IMR-90 (cell line): ENCODE data around the gene SLC30A9. TPM values are rescaled to one million over a fixed set of nuclear protein-coding genes. Genes with fewer than 3 reads are reported as not detected.

ENCODE experiments used
- ATAC-seq: fragments of 200-7000 bp; cut with Tn5 transposase; 2 replicates; pipeline ENCODE4 v1.9.1; 2020; ENCODE audit warnings: low read depth, mild to moderate bottlenecking, moderate library complexity
- BruUV-seq: library from RNA; stranded (reverse); fragments of 400-500 nt; replicated peaks from 2 replicates; lab custom pipeline; 2021; lab: Mats Ljungman, UMichigan
- CTCF ChIA-PET: fragments of 300-600 bp; formaldehyde crosslinking; extraction: SDS; loops from one replicate; lab custom pipeline; 2021; ENCODE audit warnings: antibody characterized with exemption; lab: Yijun Ruan, JAX
- POLR2A ChIA-PET: fragments of 300-600 bp; sonication (Branson Sonifier 250); formaldehyde crosslinking; loops from one replicate; lab custom pipeline; 2022; ENCODE audit warnings: antibody characterized with exemption; ENCODE audit not compliant: unreplicated experiment; lab: Charles Lee
- DNase-seq: peaks from one replicate; pipeline ENCODE4 v3.0.0; 2013
- H2AFZ ChIP-seq: replicated peaks from 2 replicates; pipeline ENCODE3; 2013; ENCODE audit warnings: low read length, mild to moderate bottlenecking; ENCODE audit not compliant: poor library complexity
- H2AK5ac ChIP-seq: 2 replicates; pipeline ENCODE4 v1.6.1; 2013; ENCODE audit warnings: low read depth, low read length, inconsistent platforms
- H2AK9ac ChIP-seq: replicated peaks from 2 replicates; pipeline ENCODE3; 2013; ENCODE audit warnings: mild to moderate bottlenecking, low read depth, low read length, moderate library complexity; ENCODE audit not compliant: poor library complexity
- H2BK120ac ChIP-seq: 2 replicates; pipeline ENCODE4 v1.6.1; 2013; ENCODE audit warnings: low read depth, low read length, inconsistent platforms
- H2BK15ac ChIP-seq: 3 replicates; pipeline ENCODE4 v1.6.1; 2013; ENCODE audit warnings: low read depth, low read length, inconsistent platforms
- H2BK20ac ChIP-seq: 2 replicates; pipeline ENCODE4 v1.6.1; 2013; ENCODE audit warnings: low read depth, mild to moderate bottlenecking, inconsistent platforms, low read length, moderate library complexity
- H2BK5ac ChIP-seq: 2 replicates; pipeline ENCODE4 v1.6.1; 2013; ENCODE audit warnings: mild to moderate bottlenecking, low read depth, low read length, inconsistent platforms; ENCODE audit not compliant: poor library complexity, severe bottlenecking
- H3K14ac ChIP-seq: replicated peaks from 2 replicates; pipeline ENCODE4 v1.6.1; 2013; ENCODE audit warnings: low read depth, low read length, inconsistent platforms
- H3K18ac ChIP-seq: 2 replicates; pipeline ENCODE4 v1.6.1; 2013; ENCODE audit warnings: low read depth, low read length, control low read depth
- H3K23ac ChIP-seq: 2 replicates; pipeline ENCODE4 v1.6.1; 2013; ENCODE audit warnings: low read depth, low read length, inconsistent platforms
- H3K27ac ChIP-seq: 2 replicates; pipeline ENCODE4 v1.5.1; 2013; ENCODE audit warnings: mild to moderate bottlenecking, control low read depth, low read length; ENCODE audit not compliant: insufficient read depth
- H3K27me3 ChIP-seq: 2 replicates; pipeline ENCODE4 v1.6.1; 2013; ENCODE audit warnings: low read length; ENCODE audit not compliant: control insufficient read depth, insufficient read depth
- H3K36me3 ChIP-seq: 2 replicates; pipeline ENCODE4 v1.6.1; 2013; ENCODE audit warnings: low read length, mixed read lengths; ENCODE audit not compliant: control insufficient read depth, insufficient read depth
- H3K4ac ChIP-seq: 2 replicates; pipeline ENCODE4 v1.6.1; 2013; ENCODE audit warnings: low read depth, low read length, inconsistent platforms
- H3K4me1 ChIP-seq: 2 replicates; pipeline ENCODE4 v1.6.1; 2013; ENCODE audit warnings: low read length, mixed read lengths; ENCODE audit not compliant: control insufficient read depth, insufficient read depth
- H3K4me2 ChIP-seq: 2 replicates; pipeline ENCODE4 v1.6.1; 2013; ENCODE audit warnings: low read depth, mild to moderate bottlenecking, control low read depth, low read length, moderate library complexity
- H3K4me3 ChIP-seq: 2 replicates; pipeline ENCODE4 v1.5.1; 2013; ENCODE audit warnings: low read depth, mild to moderate bottlenecking, control low read depth, low read length, moderate library complexity; ENCODE audit not compliant: insufficient read depth
- H3K56ac ChIP-seq: 2 replicates; pipeline ENCODE4 v1.6.1; 2013; ENCODE audit warnings: low read length, inconsistent platforms; ENCODE audit not compliant: insufficient read depth; ENCODE audit errors: extremely low read depth
- H3K79me1 ChIP-seq, 2 experiments: 2 replicates each; pipeline ENCODE4 v1.6.1; 2013; ENCODE audit warnings: low read length in 2 of 2, inconsistent platforms in 1 of 2, low read depth in 1 of 2
- H3K9ac ChIP-seq: 2 replicates; pipeline ENCODE4 v1.6.1; 2013; ENCODE audit warnings: low read depth, low read length, control low read depth
- H3K9me1 ChIP-seq: 2 replicates; pipeline ENCODE4 v1.6.1; 2013; ENCODE audit warnings: low read length, inconsistent platforms; ENCODE audit not compliant: insufficient read depth
- H3K9me3 ChIP-seq: 2 replicates; pipeline ENCODE4 v1.6.1; 2013; ENCODE audit warnings: low read length; ENCODE audit not compliant: control insufficient read depth, insufficient read depth
- H4K20me1 ChIP-seq: 2 replicates; pipeline ENCODE4 v1.6.1; 2013; ENCODE audit warnings: low read length, inconsistent platforms; ENCODE audit not compliant: insufficient read depth
- H4K5ac ChIP-seq: 2 replicates; pipeline ENCODE4 v1.6.1; 2013; ENCODE audit warnings: mild to moderate bottlenecking, low read depth, low read length, control low read depth
- H4K8ac ChIP-seq, 2 experiments: 2 replicates each; pipeline ENCODE4 v1.6.1; 2013; ENCODE audit warnings: low read depth in 2 of 2, low read length in 2 of 2, control low read depth in 1 of 2, inconsistent platforms in 1 of 2
- H4K91ac ChIP-seq: 2 replicates; pipeline ENCODE4 v1.6.1; 2013; ENCODE audit warnings: low read depth, low read length, inconsistent platforms; ENCODE audit not compliant: insufficient read depth
- FOS ChIP-seq: fragments of 150-350 bp; IDR thresholded peaks from 2 replicates; pipeline ENCODE4 v1.6.1; 2016; ENCODE audit warnings: low read depth, low read length
- MAFK ChIP-seq: IDR thresholded peaks from 2 replicates; pipeline ENCODE4 v1.6.1; 2012; ENCODE audit warnings: low read depth, low read length, improper control_type of control experiment
- MXI1 ChIP-seq: IDR thresholded peaks from 2 replicates; pipeline ENCODE4 v1.6.1; 2012; ENCODE audit warnings: low read depth, mild to moderate bottlenecking, low read length, moderate library complexity, borderline replicate concordance
- NFE2L2 ChIP-seq: fragments of 150-350 bp; IDR thresholded peaks from 2 replicates; pipeline ENCODE4 v1.6.1; 2016; ENCODE audit warnings: low read depth, mild to moderate bottlenecking, low read length
- USF2 ChIP-seq: fragments of 150-350 bp; IDR thresholded peaks from 2 replicates; pipeline ENCODE4 v1.6.1; 2017; ENCODE audit warnings: mild to moderate bottlenecking, antibody characterized with exemption, low read length, low read depth
- WGBS, 2 experiments: methylation state at CpG; one replicate each; pipeline versions ENCODE4 v1.1.5 to v1.1.7; 2013; ENCODE audit warnings: missing lambda C conversion rate in 2 of 2; ENCODE audit not compliant: insufficient read length in 1 of 2; ENCODE audit errors: extremely low coverage in 2 of 2; 5-methylcytosine and 5-hydroxymethylcytosine counted together
- dilution Hi-C: fragments of 300-500 bp; cut with HindIII; formaldehyde crosslinking; loops from one replicate; pipeline ENCODE4 v1.14.3; 2018; ENCODE audit warnings: low sequenced_read_pairs; ENCODE audit not compliant: unreplicated experiment
- in situ Hi-C: fragments of 300-500 bp; cut with MboI; formaldehyde crosslinking; loops from 3 replicates; pipeline ENCODE4 v1.14.3; 2019; ENCODE audit warnings: low sequenced_read_pairs, inconsistent platforms, mixed read lengths
- intact Hi-C: fragments of 100-400 bp; cut with micrococcal nuclease; formaldehyde crosslinking; loops from 2 replicates; pipeline ENCODE4 v1.10.0; 2022
- polyA plus RNA-seq, 3 experiments: library from polyadenylated mRNA; depleted of rRNA; stranded (reverse); fragments of >200 nt; gene quantifications; 2 replicates each; pipeline ENCODE4 v1.2.3, GENCODE V29; 2012; ENCODE audit warnings: low replicate concordance in 1 of 3
- total RNA-seq: library from RNA; depleted of rRNA; stranded (reverse); fragments of >200 nt; gene quantifications from 2 replicates; pipeline ENCODE4 v1.2.3, GENCODE V29; 2012

SLC30A9 gene
- total and polyA plus RNA-seq, 2 of the 4 experiments (the other 2 are of a cell fraction): 32.0 to 72.6 TPM

GRCh38 chr4:41985151-41985550, 5.2 kb upstream of the SLC30A9 start:
- Histone ChIP-seq H2BK15ac (no peak overlapping the region), H3K36me3 (no peaks in the 10 kb centered on the region), H3K4ac (no peak overlapping the region), H3K9me3 (no peaks in the 10 kb centered on the region), H3K9ac (no peak overlapping the region), H2BK120ac (no peak overlapping the region), H3K23ac (no peak overlapping the region), H3K4me3 (no peak overlapping the region), H3K9me1 (no peaks in the 10 kb centered on the region), H4K20me1 (no peaks in the 10 kb centered on the region), H2AK9ac (no peak overlapping the region), H3K18ac (no peak overlapping the region), H2BK20ac (no peak overlapping the region), H3K4me1 (no peaks in the 10 kb centered on the region), H3K56ac (no peak overlapping the region), H3K14ac (no peak overlapping the region), H4K91ac (no peak overlapping the region), H4K8ac (no peak overlapping the region), H4K5ac (no peak overlapping the region), H2BK5ac (no peak overlapping the region), H3K4me2 (no peak overlapping the region), H3K79me1 (peaks cover 6% of the 10 kb centered on the region in 2 experiments; a peak in 3 of 4 replicates), H2AFZ (no peak overlapping the region), H3K27me3 (no peaks in the 10 kb centered on the region), H2AK5ac (no peak overlapping the region), H3K27ac (no peak overlapping the region)
- ChIA-PET CTCF (no interaction called here), POLR2A (interaction anchor here (0.6 kb wide), 1 partner anchor 18 kb away, joined by 4 read pairs; no protein-coding TSS in a partner anchor)
- in situ Hi-C loops: no loop called here
- intact Hi-C loops: no loop called here
- no peak for TF ChIP-seq MXI1
- TF ChIP-seq USF2: no peak
- no peak for TF ChIP-seq MAFK
- TF ChIP-seq FOS: no peak
- no peak for TF ChIP-seq NFE2L2
- no TSS peak for BruUV-seq
- WGBS, 2 experiments: no CpG with 5 or more reads among the region's 1 CpG
- ATAC-seq (no peak), DNase-seq (no peak)
- dilution Hi-C loops: no loop called here
